SK-N-SH (cell line): Measurements from ENCODE around the gene KCNK4. TPM values are rescaled to one million over a fixed set of nuclear protein-coding genes. Genes with fewer than 3 reads are reported as not detected.
A peak's percentile ranks its signal among the peaks of the same experiment; 100 is the strongest.

Experiments used
- CTCF ChIA-PET: fragments of 300-600, 350-600 bp; formaldehyde crosslinking; extraction: SDS; loops from one replicate; lab custom pipeline; 2021; lab: Yijun Ruan, JAX
- POLR2A ChIA-PET: fragments of 350-600 bp; sonication (Branson Sonifier 250); formaldehyde crosslinking; extraction: SDS; loops from one replicate; lab custom pipeline; 2020; ENCODE audit warnings: antibody characterized with exemption, inconsistent platforms; lab: Yijun Ruan, JAX
- DNase-seq: peaks from one replicate; pipeline ENCODE4 v3.0.0; 2012
- H2AFZ ChIP-seq: fragments of 200-600 bp; sonication (generic); 2 replicates; pipeline ENCODE4 v1.8.1; 2016; ENCODE audit warnings: antibody characterized with exemption, mild to moderate bottlenecking, low read depth
- H3F3A ChIP-seq: fragments of 200-600 bp; sonication (generic); replicated peaks from 2 replicates; pipeline ENCODE3; 2016; ENCODE audit warnings: antibody characterized with exemption, mild to moderate bottlenecking; ENCODE audit not compliant: insufficient read depth
- H3K27ac ChIP-seq, 2 experiments: fragments of 200-500 bp in 1 of 2; fragments of 200-600 bp in 1 of 2; sonication (Bioruptor generic) in 1 of 2; sonication (generic), shearing (Covaris generic) in 1 of 2; 2 replicates each; pipeline versions ENCODE4 v1.5.1 to v1.6.1; 2014 to 2016; ENCODE audit warnings: low read depth in 2 of 2, inconsistent platforms in 1 of 2, low read length in 1 of 2, mild to moderate bottlenecking in 1 of 2, mixed read lengths in 1 of 2
- H3K27me3 ChIP-seq: fragments of 200-600 bp; sonication (generic), shearing (Covaris generic); 2 replicates; pipeline ENCODE4 v1.6.1; 2016; ENCODE audit warnings: mixed run types; ENCODE audit not compliant: insufficient read depth
- H3K36me3 ChIP-seq, 2 experiments: fragments of 200-500 bp in 1 of 2; fragments of 200-600 bp in 1 of 2; sonication (Bioruptor generic) in 1 of 2; sonication (generic) in 1 of 2; replicated peaks in 1 of 2; 2 replicates each; pipeline versions ENCODE3 to v1.5.1; 2014 to 2016; ENCODE audit warnings: low read length in 1 of 2, mild to moderate bottlenecking in 1 of 2; ENCODE audit not compliant: insufficient read depth in 2 of 2, control insufficient read depth in 1 of 2
- H3K4me1 ChIP-seq, 2 experiments: fragments of 200-500 bp in 1 of 2; fragments of 200-600 bp in 1 of 2; sonication (Bioruptor generic) in 1 of 2; sonication (generic), shearing (Covaris generic) in 1 of 2; 2 replicates each; pipeline versions ENCODE4 v1.5.1 to v1.6.1; 2014 to 2016; ENCODE audit warnings: low read depth in 1 of 2, low read length in 1 of 2, mixed run types in 1 of 2; ENCODE audit not compliant: insufficient read depth in 2 of 2, control insufficient read depth in 1 of 2
- H3K4me2 ChIP-seq: fragments of 200-600 bp; sonication (generic), shearing (Covaris generic); 2 replicates; pipeline ENCODE4 v1.6.1; 2017; ENCODE audit warnings: mixed run types
- H3K4me3 ChIP-seq, 2 experiments: fragments of 200-500 bp in 1 of 2; fragments of 200-600 bp in 1 of 2; sonication (Bioruptor generic) in 1 of 2; sonication (generic), shearing (Covaris generic) in 1 of 2; 2 replicates each; pipeline versions ENCODE4 v1.5.1 to v1.8.1; 2014 to 2016; ENCODE audit warnings: low read depth in 2 of 2, inconsistent platforms in 1 of 2, low read length in 1 of 2, mild to moderate bottlenecking in 1 of 2, mixed read lengths in 1 of 2, moderate library complexity in 1 of 2
- H3K79me2 ChIP-seq: fragments of 200-600 bp; sonication (generic); 2 replicates; pipeline ENCODE4 v1.8.1; 2017; ENCODE audit warnings: mild to moderate bottlenecking; ENCODE audit not compliant: insufficient read depth
- H3K9ac ChIP-seq: fragments of 200-600 bp; sonication (generic); 2 replicates; pipeline ENCODE4 v1.6.1; 2017; ENCODE audit warnings: mixed run types
- H3K9me2 ChIP-seq: fragments of 200-600 bp; sonication (generic); 2 replicates; pipeline ENCODE4 v1.6.1; 2017; ENCODE audit warnings: mixed run types
- H3K9me3 ChIP-seq: fragments of 200-600 bp; sonication (generic); 2 replicates; pipeline ENCODE4 v1.6.1; 2017; ENCODE audit warnings: mixed run types, mild to moderate bottlenecking, moderate library complexity
- H4K20me1 ChIP-seq: fragments of 200-600 bp; sonication (generic); 2 replicates; pipeline ENCODE4 v1.6.1; 2017; ENCODE audit warnings: mild to moderate bottlenecking, mixed run types; ENCODE audit not compliant: insufficient read depth
- FOXM1 ChIP-seq: IDR thresholded peaks from 2 replicates; pipeline ENCODE4 v1.4.0; 2012; ENCODE audit warnings: low read depth, mild to moderate bottlenecking
- NFIC ChIP-seq: IDR thresholded peaks from 2 replicates; pipeline ENCODE4 v1.4.0; 2012; ENCODE audit warnings: borderline replicate concordance
- NRF1 ChIP-seq: IDR thresholded peaks from 2 replicates; pipeline ENCODE4 v1.6.1; 2012; ENCODE audit warnings: low read depth, mild to moderate bottlenecking, low read length
- POLR2AphosphoS5 ChIP-seq: IDR thresholded peaks from 2 replicates; pipeline ENCODE4 v1.6.1; 2012; ENCODE audit warnings: low read depth, low read length
- RAD21 ChIP-seq: IDR thresholded peaks from 2 replicates; pipeline ENCODE4 v1.6.1; 2012; ENCODE audit warnings: mild to moderate bottlenecking, low read length
- SIN3A ChIP-seq: IDR thresholded peaks from 2 replicates; pipeline ENCODE4 v1.6.1; 2012; ENCODE audit warnings: low read depth, mild to moderate bottlenecking, low read length, moderate library complexity, borderline replicate concordance
- TAF1 ChIP-seq: IDR thresholded peaks from 2 replicates; pipeline ENCODE4 v1.6.1; 2012; ENCODE audit warnings: low read depth, mild to moderate bottlenecking, low read length, moderate library complexity, borderline replicate concordance
- WGBS: methylation state at CpG from one replicate; pipeline ENCODE4 v1.1.6; 2017; ENCODE audit warnings: low lambda C conversion rate; 5-methylcytosine and 5-hydroxymethylcytosine counted together
- polyA plus RNA-seq, 3 experiments: library from polyadenylated mRNA; depleted of rRNA; stranded (reverse); fragments of >200 nt; gene quantifications; 2 replicates each; pipeline ENCODE4 v1.2.3, GENCODE V29; 2012
- TF ChIP-seq, protein P1 (sequence below): fragments of 200-600 bp; sonication (generic); IDR thresholded peaks from 2 replicates; pipeline ENCODE4 v1.6.1; 2017; ENCODE audit warnings: antibody characterized with exemption, mild to moderate bottlenecking, moderate library complexity
- TF ChIP-seq, protein P2 (sequence below): IDR thresholded peaks from 2 replicates; pipeline ENCODE4 v1.4.0; 2012; ENCODE audit warnings: low read depth
- TF ChIP-seq, protein P3 (sequence below): IDR thresholded peaks from 2 replicates; pipeline ENCODE4 v1.4.0; 2012; ENCODE audit warnings: low read depth, borderline replicate concordance
- TF ChIP-seq, protein P4 (sequence below): IDR thresholded peaks from 2 replicates; pipeline ENCODE4 v1.6.1; 2012; ENCODE audit warnings: mild to moderate bottlenecking, low read depth, low read length, moderate library complexity
- TF ChIP-seq, protein P5 (sequence below): IDR thresholded peaks from 2 replicates; pipeline ENCODE4; 2012

KCNK4 gene
- polyA plus RNA-seq, 1 of the 3 experiments (the other 2 are of a cell fraction) = 0.16 TPM

DNA sequence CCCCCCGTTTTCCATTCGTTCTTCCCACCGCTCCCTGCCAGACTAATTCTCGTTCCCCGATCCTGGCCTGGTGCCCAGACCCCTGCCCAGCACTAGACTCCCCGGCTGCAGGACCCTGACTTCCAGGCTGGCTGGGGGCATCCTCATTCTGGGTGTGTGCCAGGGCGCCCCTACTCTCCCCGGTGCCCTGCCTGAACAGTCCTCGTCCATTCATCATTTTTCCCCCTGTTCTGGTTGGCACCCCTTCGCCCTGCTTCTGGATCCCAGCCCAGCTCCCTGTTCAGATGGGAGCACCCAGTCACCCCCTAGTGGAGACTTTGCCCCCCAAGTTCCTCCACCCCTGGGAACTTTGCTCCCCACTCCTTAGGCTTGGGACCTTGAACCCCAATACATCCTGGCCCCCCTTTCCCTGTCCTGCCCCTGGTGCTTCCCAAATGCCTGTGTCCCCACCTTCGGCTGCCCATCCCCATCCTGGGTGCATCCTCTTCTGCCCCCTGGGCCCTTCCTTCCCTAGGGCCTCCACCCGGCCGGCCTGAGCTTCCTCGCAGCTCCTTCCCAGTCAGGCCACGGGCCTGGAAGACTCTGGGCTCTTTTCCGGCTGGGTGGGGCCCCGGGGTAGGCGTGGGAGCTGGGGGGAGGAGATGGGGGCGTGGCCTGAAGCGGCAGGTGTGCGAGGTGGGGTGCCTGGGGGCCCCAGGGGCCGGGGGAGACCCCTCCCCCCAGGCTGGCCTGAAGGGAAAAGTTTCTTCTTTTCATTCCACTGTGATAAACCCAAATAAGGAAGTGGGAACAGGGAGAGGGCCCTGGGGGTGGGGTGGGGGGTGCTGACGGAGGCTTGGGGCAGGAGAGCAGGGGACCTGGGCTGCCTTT is 38.9 kb upstream of the KCNK4 start:
- Histone ChIP-seq H3K4me3 (peak overlapping the region; percentile 88 to 90), H3F3A (peaks cover 3% of the 10 kb centered on the region), H4K20me1 (peaks cover 14% of the 10 kb centered on the region), H3K9me2 (no peaks in the 10 kb centered on the region), H3K79me2 (peaks cover 30% of the 10 kb centered on the region), H3K27me3 (no peaks in the 10 kb centered on the region), H3K4me2 (peak overlapping the region; percentile 96), H3K36me3 (peaks cover 10 to 24% of the 10 kb centered on the region in 2 experiments), H2AFZ (0 out of 2 replicates have a peak overlapping the region, but pooled peaks have one; percentile 51), H3K27ac (peak overlapping the region; percentile 32 to 70), H3K9me3 (no peaks in the 10 kb centered on the region), H3K4me1 (peaks cover 10 to 30% of the 10 kb centered on the region in 2 experiments; a peak in 2 of 4 replicates), H3K9ac (peak overlapping the region; percentile 82)
- DNase-seq = peak; percentile 75
- 12% methylated on average over 22 of the region's 23 CpGs for WGBS
- ChIA-PET CTCF (interaction anchor here (0.6 to 4.6 kb wide), 23 partner anchors 10 to 1460 kb away, joined by 3 to 119 read pairs (median 5); partner anchors contain the start of genes BAD, ESRRA, FKBP2 and GPR137), POLR2A (interaction anchor here (0.5 to 12.4 kb wide), 7 partner anchors 9 to 58 kb away, joined by 3 to 112 read pairs (median 4); no protein-coding TSS in a partner anchor)
- TF ChIP-seq, protein P1, sequence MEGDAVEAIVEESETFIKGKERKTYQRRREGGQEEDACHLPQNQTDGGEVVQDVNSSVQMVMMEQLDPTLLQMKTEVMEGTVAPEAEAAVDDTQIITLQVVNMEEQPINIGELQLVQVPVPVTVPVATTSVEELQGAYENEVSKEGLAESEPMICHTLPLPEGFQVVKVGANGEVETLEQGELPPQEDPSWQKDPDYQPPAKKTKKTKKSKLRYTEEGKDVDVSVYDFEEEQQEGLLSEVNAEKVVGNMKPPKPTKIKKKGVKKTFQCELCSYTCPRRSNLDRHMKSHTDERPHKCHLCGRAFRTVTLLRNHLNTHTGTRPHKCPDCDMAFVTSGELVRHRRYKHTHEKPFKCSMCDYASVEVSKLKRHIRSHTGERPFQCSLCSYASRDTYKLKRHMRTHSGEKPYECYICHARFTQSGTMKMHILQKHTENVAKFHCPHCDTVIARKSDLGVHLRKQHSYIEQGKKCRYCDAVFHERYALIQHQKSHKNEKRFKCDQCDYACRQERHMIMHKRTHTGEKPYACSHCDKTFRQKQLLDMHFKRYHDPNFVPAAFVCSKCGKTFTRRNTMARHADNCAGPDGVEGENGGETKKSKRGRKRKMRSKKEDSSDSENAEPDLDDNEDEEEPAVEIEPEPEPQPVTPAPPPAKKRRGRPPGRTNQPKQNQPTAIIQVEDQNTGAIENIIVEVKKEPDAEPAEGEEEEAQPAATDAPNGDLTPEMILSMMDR = peak; percentile 62
- TF ChIP-seq SIN3A (no peak), POLR2AphosphoS5 (peak; percentile 56; the same call in 1 of the 2 replicates), NFIC (peak; percentile 41), RAD21 (peak; percentile 19; the same call in 1 of the 2 replicates), FOXM1 (no peak), NRF1 (no peak), TAF1 (peak; percentile 41; the same call in 1 of the 2 replicates)
- TF ChIP-seq, protein P2, sequence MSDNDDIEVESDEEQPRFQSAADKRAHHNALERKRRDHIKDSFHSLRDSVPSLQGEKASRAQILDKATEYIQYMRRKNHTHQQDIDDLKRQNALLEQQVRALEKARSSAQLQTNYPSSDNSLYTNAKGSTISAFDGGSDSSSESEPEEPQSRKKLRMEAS = peak; percentile 49; the same call in 1 of the 2 replicates
- TF ChIP-seq, protein P3, sequence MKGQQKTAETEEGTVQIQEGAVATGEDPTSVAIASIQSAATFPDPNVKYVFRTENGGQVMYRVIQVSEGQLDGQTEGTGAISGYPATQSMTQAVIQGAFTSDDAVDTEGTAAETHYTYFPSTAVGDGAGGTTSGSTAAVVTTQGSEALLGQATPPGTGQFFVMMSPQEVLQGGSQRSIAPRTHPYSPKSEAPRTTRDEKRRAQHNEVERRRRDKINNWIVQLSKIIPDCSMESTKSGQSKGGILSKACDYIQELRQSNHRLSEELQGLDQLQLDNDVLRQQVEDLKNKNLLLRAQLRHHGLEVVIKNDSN = no peak

- TF ChIP-seq, protein P4, sequence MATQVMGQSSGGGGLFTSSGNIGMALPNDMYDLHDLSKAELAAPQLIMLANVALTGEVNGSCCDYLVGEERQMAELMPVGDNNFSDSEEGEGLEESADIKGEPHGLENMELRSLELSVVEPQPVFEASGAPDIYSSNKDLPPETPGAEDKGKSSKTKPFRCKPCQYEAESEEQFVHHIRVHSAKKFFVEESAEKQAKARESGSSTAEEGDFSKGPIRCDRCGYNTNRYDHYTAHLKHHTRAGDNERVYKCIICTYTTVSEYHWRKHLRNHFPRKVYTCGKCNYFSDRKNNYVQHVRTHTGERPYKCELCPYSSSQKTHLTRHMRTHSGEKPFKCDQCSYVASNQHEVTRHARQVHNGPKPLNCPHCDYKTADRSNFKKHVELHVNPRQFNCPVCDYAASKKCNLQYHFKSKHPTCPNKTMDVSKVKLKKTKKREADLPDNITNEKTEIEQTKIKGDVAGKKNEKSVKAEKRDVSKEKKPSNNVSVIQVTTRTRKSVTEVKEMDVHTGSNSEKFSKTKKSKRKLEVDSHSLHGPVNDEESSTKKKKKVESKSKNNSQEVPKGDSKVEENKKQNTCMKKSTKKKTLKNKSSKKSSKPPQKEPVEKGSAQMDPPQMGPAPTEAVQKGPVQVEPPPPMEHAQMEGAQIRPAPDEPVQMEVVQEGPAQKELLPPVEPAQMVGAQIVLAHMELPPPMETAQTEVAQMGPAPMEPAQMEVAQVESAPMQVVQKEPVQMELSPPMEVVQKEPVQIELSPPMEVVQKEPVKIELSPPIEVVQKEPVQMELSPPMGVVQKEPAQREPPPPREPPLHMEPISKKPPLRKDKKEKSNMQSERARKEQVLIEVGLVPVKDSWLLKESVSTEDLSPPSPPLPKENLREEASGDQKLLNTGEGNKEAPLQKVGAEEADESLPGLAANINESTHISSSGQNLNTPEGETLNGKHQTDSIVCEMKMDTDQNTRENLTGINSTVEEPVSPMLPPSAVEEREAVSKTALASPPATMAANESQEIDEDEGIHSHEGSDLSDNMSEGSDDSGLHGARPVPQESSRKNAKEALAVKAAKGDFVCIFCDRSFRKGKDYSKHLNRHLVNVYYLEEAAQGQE = no peak
- TF ChIP-seq FOXM1 = no peak
- TF ChIP-seq, protein P5, sequence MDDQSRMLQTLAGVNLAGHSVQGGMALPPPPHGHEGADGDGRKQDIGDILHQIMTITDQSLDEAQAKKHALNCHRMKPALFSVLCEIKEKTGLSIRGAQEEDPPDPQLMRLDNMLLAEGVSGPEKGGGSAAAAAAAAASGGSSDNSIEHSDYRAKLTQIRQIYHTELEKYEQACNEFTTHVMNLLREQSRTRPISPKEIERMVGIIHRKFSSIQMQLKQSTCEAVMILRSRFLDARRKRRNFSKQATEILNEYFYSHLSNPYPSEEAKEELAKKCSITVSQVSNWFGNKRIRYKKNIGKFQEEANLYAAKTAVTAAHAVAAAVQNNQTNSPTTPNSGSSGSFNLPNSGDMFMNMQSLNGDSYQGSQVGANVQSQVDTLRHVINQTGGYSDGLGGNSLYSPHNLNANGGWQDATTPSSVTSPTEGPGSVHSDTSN = no peak
Observed at GRCh38 chr11:64253043-64253442, 38.1 kb upstream of the KCNK4 start.

More at GRCh38 chr11:64253043-64253442, 38.1 kb upstream of the KCNK4 start:
- CTCF ChIA-PET = interaction anchor here (1.4 to 4.6 kb wide), 7 partner anchors 10 to 50 kb away, joined by 4 to 119 read pairs (median 17); partner anchors contain the start of genes BAD, ESRRA, GPR137 and VEGFB
- H3K36me3 ChIP-seq = peaks cover 10 to 24% of the 10 kb centered on the region in 2 experiments
- H3K4me3 ChIP-seq = peak overlapping the region; percentile 88 to 90; a peak in 2 of 4 replicates
- no peak overlapping the region for H2AFZ ChIP-seq
- peaks cover 30% of the 10 kb centered on the region for H3K79me2 ChIP-seq
- POLR2A ChIA-PET = interaction anchor here (0.9 to 12.4 kb wide), 3 partner anchors 9 to 17 kb away, joined by 3 to 112 read pairs (median 34); no protein-coding TSS in a partner anchor
- peaks cover 14% of the 10 kb centered on the region for H4K20me1 ChIP-seq
- peaks cover 10 to 25% of the 10 kb centered on the region in 2 experiments; a peak in 2 of 4 replicates for H3K4me1 ChIP-seq
- H3K27ac ChIP-seq = no peak overlapping the region; a peak in 1 of 4 replicates
- no peaks in the 10 kb centered on the region for H3K9me2 ChIP-seq
- WGBS = 85% methylated on average over 7 of the region's 8 CpGs
- no peak overlapping the region; the same call in 1 of the 2 replicates for H3K9ac ChIP-seq
- H3K27me3 ChIP-seq = no peaks in the 10 kb centered on the region
- no peak for DNase-seq
- peaks cover 3% of the 10 kb centered on the region for H3F3A ChIP-seq
- H3K4me2 ChIP-seq = peak overlapping the region; percentile 96
- no peaks in the 10 kb centered on the region for H3K9me3 ChIP-seq
